ENCODE measurements around the gene PTPRU.
"Not testable (repeated sequence)": the region's sequence is repeated elsewhere in the genome, so short reads cannot be mapped to it uniquely, and the experiment has no call there.

Gene PTPRU

DNA sequence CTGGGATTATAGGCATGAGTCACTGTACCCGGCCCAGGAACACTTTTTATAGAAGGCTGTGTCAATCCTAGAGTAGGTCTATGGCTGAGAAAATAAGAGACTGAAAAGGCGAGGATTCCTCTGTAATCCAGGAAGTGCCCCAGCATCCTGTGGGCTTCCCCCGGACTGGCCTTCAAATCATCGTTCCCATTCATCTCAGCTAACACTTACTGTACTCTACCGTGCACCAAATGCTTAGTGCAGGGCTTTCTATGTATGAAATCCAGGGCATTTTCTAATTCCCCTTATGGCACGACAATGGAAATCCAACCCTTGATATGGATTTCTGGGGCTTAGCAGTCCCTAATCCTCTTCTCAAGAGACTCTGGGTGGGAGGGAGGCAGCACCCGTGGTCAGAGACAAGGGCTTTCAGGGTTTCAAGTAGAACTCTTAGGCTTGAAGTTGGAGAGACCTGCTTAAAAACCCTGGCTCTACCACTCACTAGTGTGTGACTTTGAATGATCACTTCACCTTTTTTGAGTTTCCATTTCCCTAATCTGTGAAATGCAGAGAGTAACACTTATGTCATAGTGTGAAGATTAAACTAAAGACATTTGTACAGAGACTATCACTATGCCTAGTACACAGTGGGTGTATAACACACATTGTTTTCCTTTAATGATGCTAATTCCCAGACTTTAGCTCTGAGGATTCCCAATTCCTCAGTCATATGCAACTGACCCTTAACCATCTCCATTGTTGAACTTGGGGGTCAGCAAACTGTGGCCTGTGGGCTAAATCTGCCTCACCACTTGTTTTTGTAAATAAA is 25.8 kb upstream of the PTPRU start:
- Mint-ChIP-seq H3K36me3 (ENCODE audit: low read depth) (peaks cover 32% of the 10 kb centered on the region), H3K4me3 (no peak overlapping the region), H3K27me3 (no peaks in the 10 kb centered on the region), H3K9me3 (no peaks in the 10 kb centered on the region), H3K27ac (peak overlapping the region; percentile 25), H3K4me1 (no peaks in the 10 kb centered on the region)
- no peak for DNase-seq
- ATAC-seq: no peak

DNA sequence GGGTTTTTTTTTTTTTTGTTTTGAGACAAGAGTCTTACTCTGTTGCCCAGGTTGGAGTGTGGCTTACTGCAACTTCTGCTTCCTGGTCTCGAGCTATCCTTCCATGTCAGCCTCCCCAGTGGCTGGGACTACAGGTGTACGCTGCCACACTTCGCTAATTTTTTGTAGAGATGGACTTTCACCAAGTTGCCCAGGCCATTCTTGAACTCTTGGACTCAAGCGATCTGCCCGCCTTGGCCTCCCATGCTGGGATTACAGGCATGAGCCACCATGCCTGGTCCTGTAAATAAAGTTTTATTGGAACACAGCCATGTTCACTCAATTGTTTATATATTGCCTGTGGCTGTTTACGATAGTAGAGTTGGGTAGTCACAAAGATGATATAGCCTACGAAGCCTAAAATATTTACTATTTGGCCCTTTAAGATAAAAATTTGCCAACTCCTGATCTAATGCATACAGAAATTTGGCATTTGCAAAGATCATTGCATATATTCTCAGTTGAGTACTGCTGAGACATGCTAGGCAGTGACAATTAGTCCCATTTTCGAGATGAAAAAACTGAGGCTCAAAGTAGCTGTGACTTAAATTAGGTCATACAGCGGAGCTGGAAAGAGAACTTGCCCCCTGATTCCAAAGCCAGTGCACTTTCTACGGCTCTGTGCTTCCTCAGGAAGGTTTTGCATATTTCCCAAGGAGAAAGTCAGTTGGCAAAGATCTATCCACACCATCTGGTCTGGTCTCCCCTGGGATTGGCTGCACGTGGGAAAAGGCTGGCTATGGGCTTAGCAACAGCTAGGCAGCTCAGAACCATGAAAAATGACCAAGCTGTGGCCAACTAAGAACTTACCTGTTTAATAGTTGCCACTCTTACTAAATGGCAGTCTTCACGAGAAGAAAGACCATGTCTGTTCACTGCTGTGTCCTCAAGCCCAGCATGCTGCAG is 25.0 kb upstream of the PTPRU start:
- Mint-ChIP-seq H3K27me3 (no peaks in the 10 kb centered on the region), H3K27ac (peak overlapping the region; percentile 25), H3K4me3 (no peak overlapping the region), H3K4me1 (no peaks in the 10 kb centered on the region), H3K9me3 (no peaks in the 10 kb centered on the region), H3K36me3 (ENCODE audit: low read depth) (peaks cover 30% of the 10 kb centered on the region)
- ATAC-seq (no peak), DNase-seq (no peak)

DNA sequence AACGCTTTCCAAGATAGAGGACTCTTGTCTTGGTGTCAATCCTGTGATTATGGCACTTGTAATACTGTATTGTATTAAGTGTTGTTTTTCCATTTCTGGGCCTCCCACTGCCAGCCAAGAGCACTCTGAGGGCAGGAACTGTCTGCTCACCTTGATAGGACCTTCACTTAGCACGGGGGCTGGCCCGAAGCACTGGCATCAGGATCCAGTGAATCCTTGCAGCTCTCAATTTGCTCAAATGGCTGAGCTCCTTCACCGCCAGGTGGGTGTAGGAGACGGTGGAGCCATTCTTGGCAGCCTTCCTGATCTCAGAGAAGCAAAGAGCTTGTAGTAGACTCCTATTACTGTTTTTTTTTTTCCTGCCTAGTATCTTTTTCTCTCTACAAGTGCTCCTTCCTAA is 23.3 kb upstream of the PTPRU start:
- H3K9me3 Mint-ChIP-seq: no peaks in the 10 kb centered on the region
- no peaks in the 10 kb centered on the region for H3K27me3 Mint-ChIP-seq
- H3K36me3 Mint-ChIP-seq (ENCODE audit: low read depth): peaks cover 33% of the 10 kb centered on the region
- DNase-seq (no peak), ATAC-seq (no peak)
- H3K27ac Mint-ChIP-seq: no peak overlapping the region
- H3K4me1 Mint-ChIP-seq: peaks cover under 1% of the 10 kb centered on the region
- no peak overlapping the region for H3K4me3 Mint-ChIP-seq

DNA sequence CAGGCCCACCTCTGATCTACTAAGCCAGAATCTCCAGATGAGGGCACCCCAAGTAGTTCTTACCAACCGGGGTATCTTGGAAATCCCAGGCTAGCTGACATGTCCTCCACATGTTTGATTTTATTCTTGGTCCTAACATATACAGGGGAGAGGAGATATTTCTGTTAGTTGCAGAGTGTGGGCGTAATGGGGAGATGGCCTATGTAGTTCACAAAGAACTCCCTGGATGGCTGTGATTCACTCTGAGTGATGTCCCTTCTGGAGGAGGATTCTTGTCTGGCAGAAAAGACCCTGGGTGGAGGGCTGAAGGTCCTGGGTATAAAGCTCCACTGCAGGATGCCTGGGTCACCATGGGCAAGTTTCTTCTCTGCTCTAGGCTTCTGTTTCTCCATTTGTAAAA is 18.7 kb upstream of the PTPRU start:
- Mint-ChIP-seq H3K27me3 (no peaks in the 10 kb centered on the region), H3K9me3 (no peaks in the 10 kb centered on the region), H3K36me3 (ENCODE audit: low read depth) (peaks cover 28% of the 10 kb centered on the region), H3K27ac (no peak overlapping the region), H3K4me3 (no peak overlapping the region), H3K4me1 (peaks cover 6% of the 10 kb centered on the region)
- ATAC-seq: no peak
- DNase-seq: no peak

DNA sequence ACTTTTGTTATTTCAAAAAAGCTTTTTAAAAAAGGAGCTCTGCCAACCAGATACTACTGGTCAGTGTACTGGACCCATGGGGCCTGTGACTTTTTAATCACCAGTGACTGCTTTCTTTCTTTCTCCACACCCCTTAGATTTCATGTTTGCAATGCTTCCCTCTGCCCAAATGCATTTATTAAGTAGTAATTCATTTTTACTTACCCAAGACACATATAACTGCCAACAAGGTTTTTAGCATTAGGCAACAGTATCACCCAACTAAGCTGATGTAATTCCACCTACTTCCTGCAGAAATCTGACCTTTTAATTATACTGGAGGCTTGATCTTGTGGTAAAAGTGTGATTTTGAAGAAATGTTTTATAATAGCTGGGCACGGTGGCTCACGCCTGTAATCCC is 18.1 kb upstream of the PTPRU start:
- H3K4me3 Mint-ChIP-seq: no peak overlapping the region
- peak; percentile 33 for ATAC-seq
- H3K27me3 Mint-ChIP-seq: no peaks in the 10 kb centered on the region
- DNase-seq: no peak
- H3K4me1 Mint-ChIP-seq: peaks cover 6% of the 10 kb centered on the region
- H3K9me3 Mint-ChIP-seq: no peaks in the 10 kb centered on the region
- no peak overlapping the region for H3K27ac Mint-ChIP-seq
- H3K36me3 Mint-ChIP-seq (ENCODE audit: low read depth): peaks cover 25% of the 10 kb centered on the region

DNA sequence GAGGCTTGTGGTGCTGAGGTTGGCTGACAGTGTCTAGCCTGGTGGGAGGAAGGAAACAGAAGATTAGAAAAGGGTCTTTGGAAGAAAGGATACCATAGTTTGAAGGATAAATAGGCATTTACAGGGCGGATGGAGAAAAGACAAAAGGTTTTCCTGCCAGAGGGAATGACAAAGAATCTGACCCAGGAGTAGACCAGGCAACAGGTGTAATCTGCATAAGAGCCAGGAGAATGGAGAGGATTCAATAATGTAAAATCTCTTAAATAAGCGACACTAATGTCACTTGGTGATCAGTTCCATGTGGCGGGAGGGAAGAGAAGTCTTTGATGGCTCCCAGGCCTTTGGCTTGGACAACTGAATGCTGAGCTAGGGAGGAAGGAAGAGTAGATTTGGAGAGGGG is 15.0 kb upstream of the PTPRU start:
- ATAC-seq: no peak
- Mint-ChIP-seq H3K4me3 (no peak overlapping the region), H3K27ac (no peak overlapping the region)

DNA sequence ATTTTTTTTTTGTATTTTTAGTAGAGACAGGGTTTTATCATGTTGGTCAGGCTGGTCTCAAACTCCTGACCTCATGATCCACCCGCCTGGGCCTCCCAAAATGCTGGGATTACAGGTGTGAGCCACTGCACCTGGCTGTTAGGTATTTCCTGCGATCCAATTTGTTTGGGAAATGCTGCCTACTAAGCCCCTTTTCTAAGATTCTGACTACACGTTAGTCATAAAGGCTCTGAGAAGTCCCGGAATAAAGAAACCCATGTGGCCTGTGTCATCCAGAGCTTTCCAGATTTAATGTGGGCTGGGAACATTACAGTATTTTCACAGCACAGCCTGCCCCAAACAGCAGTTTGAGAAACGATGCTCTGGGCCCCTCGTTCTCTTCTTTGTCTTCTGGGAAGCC is 14.1 kb upstream of the PTPRU start:
- H3K4me3 Mint-ChIP-seq; DNase-seq; H3K36me3 Mint-ChIP-seq (ENCODE audit: low read depth); H3K27ac Mint-ChIP-seq; H3K9me3 Mint-ChIP-seq; H3K27me3 Mint-ChIP-seq; H3K4me1 Mint-ChIP-seq; ATAC-seq: not testable (repeated sequence)

More for the DNA sequence above, 15.0 kb upstream of the PTPRU start:
- peaks cover 6% of the 10 kb centered on the region for H3K4me1 Mint-ChIP-seq
- peaks cover 10% of the 10 kb centered on the region for H3K36me3 Mint-ChIP-seq (ENCODE audit: low read depth)
- DNase-seq: no peak
- H3K27me3 Mint-ChIP-seq: no peaks in the 10 kb centered on the region
- H3K9me3 Mint-ChIP-seq: no peaks in the 10 kb centered on the region

DNA sequence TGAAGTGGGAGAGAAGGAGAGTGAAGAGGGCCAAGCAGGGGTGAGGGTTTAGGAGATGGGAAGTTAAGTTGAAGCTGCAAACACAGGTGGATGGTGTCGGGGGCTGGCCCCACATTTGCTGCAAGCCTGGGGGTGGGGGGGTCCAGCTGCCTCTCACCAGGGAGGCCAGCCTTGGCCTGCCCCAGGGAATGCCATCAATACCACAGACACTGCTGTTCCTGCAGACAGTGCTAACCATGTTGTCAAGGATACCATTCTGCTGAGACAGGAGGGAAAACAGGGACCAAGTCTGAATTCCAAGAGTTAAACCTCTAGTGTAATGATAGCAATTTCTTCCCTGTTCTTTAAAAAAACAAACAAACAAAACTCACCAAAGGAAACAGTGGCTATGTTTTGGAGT is 13.6 kb upstream of the PTPRU start:
- peaks cover 7% of the 10 kb centered on the region for H3K36me3 Mint-ChIP-seq (ENCODE audit: low read depth)
- no peak overlapping the region for H3K4me3 Mint-ChIP-seq
- H3K27ac Mint-ChIP-seq: no peak overlapping the region
- DNase-seq (no peak), ATAC-seq (no peak)
- H3K4me1 Mint-ChIP-seq: peaks cover 6% of the 10 kb centered on the region
- H3K9me3 Mint-ChIP-seq: no peaks in the 10 kb centered on the region
- H3K27me3 Mint-ChIP-seq: no peaks in the 10 kb centered on the region

DNA sequence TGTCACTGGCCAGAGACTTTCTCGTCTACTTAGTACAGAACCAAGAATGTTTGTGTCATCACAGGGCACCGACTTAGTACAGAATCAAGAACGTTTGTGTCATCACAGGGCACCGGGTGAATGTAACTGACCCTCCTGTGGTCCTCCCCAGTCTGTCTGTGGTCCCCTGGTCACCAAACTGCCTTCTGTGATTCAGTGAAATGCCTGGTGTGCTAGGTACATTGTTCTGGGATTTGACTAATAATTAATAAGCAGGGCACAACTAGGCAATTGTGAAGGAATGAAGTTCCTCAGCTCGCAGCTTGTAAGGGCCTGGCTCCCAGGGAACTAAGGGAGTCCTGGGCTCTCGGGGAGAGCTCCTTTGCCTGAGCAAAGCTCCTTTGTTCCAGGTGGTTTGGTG is 12.8 kb upstream of the PTPRU start:
- ATAC-seq (no peak), DNase-seq (no peak)
- Mint-ChIP-seq H3K27me3 (no peaks in the 10 kb centered on the region), H3K4me3 (no peak overlapping the region), H3K9me3 (no peaks in the 10 kb centered on the region), H3K36me3 (ENCODE audit: low read depth) (peaks cover 7% of the 10 kb centered on the region), H3K27ac (no peak overlapping the region), H3K4me1 (peaks cover 2% of the 10 kb centered on the region)

DNA sequence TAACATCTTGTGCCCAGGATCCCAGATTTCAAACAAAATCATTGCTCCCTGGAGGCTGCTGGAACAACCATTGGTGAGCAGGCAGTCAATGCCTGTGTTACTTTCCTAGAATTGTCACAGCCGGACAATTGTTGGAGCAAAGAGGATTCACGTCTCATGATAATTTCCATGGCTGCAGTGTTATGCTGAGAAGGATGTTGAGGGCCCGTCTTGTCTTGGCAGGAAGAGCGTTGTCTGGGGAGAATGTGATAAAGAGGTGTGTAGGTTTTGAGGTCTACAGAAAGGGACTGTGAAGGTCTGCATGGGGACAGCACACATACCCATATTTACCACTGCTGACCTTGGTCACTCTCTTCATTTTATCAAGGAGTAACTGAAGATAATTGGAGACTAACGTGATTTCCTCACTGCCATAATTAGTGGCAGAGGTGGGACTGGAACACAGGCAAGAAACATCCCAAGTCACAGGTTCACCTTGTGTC is 11.9 kb upstream of the PTPRU start:
- H3K4me1 Mint-ChIP-seq: peaks cover 8% of the 10 kb centered on the region
- H3K36me3 Mint-ChIP-seq (ENCODE audit: low read depth): peaks cover 4% of the 10 kb centered on the region
- no peaks in the 10 kb centered on the region for H3K9me3 Mint-ChIP-seq
- ATAC-seq: no peak
- DNase-seq: no peak
- no peak overlapping the region for H3K4me3 Mint-ChIP-seq
- no peaks in the 10 kb centered on the region for H3K27me3 Mint-ChIP-seq
- no peak overlapping the region for H3K27ac Mint-ChIP-seq

DNA sequence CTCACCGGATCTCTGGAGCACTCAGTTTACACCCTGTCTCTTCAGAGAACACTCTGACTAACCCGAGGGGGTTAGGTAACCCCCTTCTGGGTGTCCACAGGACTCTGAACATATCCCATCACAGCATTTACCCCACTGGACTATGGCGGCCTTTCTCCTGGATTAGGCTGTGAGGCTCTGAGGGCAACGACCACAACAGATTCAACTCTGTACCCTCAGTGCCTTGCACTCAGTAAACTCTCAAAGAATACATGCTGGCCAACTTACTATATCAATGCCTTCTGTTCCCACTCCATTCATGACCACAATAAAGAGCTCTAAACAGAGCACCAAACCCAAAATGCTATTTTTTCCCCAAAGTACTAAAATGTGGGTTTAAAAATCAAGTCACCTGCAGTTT is 11.0 kb upstream of the PTPRU start:
- DNase-seq (no peak), ATAC-seq (no peak)
- Mint-ChIP-seq H3K27me3 (no peaks in the 10 kb centered on the region), H3K9me3 (no peaks in the 10 kb centered on the region), H3K36me3 (ENCODE audit: low read depth) (peaks cover 2% of the 10 kb centered on the region), H3K4me3 (no peak overlapping the region), H3K4me1 (peaks cover 14% of the 10 kb centered on the region), H3K27ac (no peak overlapping the region)

DNA sequence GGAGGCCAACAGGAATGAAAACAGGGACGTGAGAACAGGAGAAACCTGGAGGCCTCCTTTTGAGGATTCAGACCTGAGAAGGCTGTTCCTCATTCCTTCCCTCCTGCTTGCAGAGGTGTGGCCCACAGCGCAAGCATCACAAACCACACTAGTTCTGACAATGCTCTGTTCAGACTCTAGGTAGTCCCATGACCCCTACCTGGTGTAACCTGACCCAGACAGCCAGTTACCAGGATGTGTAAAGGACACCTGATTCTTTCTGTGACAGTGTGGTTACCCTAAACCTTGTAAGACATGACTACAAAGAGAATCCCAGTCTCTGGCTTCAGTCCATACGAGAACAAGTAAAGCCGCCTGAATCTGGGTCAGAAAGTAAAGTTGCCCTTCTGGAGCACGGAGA is 8.8 kb upstream of the PTPRU start:
- ATAC-seq (no peak), DNase-seq (no peak)
- Mint-ChIP-seq H3K27ac (peak overlapping the region; percentile 54), H3K4me3 (no peak overlapping the region), H3K9me3 (no peaks in the 10 kb centered on the region), H3K4me1 (peaks cover 23% of the 10 kb centered on the region), H3K27me3 (no peaks in the 10 kb centered on the region), H3K36me3 (ENCODE audit: low read depth) (no peaks in the 10 kb centered on the region)

DNA sequence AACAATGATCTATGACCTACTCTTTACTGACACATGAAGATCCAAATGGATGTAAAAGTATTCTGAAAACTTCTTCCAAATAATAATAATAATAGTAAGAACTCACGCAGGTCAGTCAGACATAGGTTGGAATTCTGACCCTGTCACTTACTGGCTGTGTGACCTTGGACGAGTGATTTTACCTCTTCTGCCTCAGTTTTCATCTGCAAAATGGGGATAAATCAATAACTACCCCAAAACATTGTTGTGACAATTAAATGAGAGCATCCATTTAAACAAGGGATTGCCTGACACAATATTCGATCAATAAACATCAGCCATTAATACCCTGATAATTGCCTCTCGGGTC is 6.1 kb upstream of the PTPRU start:
- DNase-seq: no peak
- H3K27ac Mint-ChIP-seq: peak overlapping the region; percentile 86
- peak overlapping the region; percentile 94 for H3K4me3 Mint-ChIP-seq
- no peaks in the 10 kb centered on the region for H3K36me3 Mint-ChIP-seq (ENCODE audit: low read depth)
- peaks cover 23% of the 10 kb centered on the region for H3K4me1 Mint-ChIP-seq
- H3K27me3 Mint-ChIP-seq: peaks cover 3% of the 10 kb centered on the region
- no peaks in the 10 kb centered on the region for H3K9me3 Mint-ChIP-seq
- ATAC-seq: no peak

DNA sequence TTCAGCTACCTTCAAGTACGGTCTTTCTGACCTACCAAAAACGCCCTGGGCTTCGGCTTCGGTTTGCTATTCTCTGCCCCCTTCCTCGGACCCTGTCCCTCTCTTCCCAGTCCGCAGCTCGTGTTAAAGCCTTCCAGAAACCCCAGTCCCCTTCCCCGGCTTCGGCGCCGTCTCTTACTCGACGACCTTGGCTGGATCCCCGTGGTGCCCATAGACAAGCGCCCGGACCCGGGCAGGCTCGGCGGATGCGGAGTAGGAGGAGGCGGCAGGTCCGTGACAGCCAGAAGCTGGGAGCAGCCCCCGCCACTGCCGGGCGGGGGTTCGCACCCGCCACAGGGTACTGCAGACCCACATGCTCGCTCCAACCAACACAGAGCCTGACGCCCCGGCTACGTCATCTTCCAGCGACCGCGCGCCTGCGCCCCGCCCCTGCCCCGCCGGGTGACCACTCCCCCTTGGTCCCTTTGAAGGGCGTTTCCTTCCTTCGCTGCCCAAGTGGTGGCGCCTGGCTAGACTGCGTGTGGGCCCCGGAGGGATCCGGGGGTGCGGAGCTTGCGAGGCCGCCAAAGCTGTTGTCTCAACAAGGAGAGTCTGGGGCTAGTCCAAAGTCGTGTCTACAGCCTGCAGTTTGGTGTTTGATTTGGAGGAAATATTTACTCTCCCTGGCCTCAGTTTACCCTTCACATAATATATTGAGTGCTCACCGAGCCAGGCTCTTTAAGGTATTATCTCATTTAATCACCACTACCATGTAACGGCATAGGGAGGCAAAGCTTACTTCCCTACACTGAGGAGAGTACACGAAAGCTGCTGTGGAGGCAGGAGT is 5.6 kb upstream of the PTPRU start, which contains the start of gene MECR:
Gene MECR (minus strand): TSS at position 382 of the 826 bp plus-strand sequence. CDS start 28 bp downstream, at position 354.
- H3K4me3 Mint-ChIP-seq: peak within 1 kb of the TSS; percentile 94
- H3K27ac Mint-ChIP-seq: peak within 1 kb of the TSS; percentile 86
- H3K4me1 Mint-ChIP-seq: peaks cover 23% of the 10 kb centered on the region
- DNase-seq: peak; percentile 98
- no peaks in the 10 kb centered on the region for H3K36me3 Mint-ChIP-seq (ENCODE audit: low read depth)
- H3K27me3 Mint-ChIP-seq: peaks cover 4% of the 10 kb centered on the region
- no peaks in the 10 kb centered on the region for H3K9me3 Mint-ChIP-seq
- ATAC-seq: peak; percentile 99
